ENCODE measurements around the gene HMG20A.
A peak's percentile ranks its signal among the peaks of the same experiment; 100 is the strongest.

HMG20A gene

GRCh38 chr15:77503240-77503639 is 82.6 kb downstream of the HMG20A start:
- no peak for DNase-seq

GRCh38 chr15:77503764-77504163 is 83.1 kb downstream of the HMG20A start:
- DNase-seq = no peak

- DNase-seq = peak; percentile 55
These were observed 83.6 kb downstream of the HMG20A start for GRCh38 chr15:77504306-77504705.

GRCh38 chr15:77504871-77505270 is 84.2 kb downstream of the HMG20A start:
- no peak for DNase-seq

- DNase-seq = no peak
These were observed 84.9 kb downstream of the HMG20A start for GRCh38 chr15:77505556-77505955.

- DNase-seq = peak; percentile 15
These were observed 85.8 kb downstream of the HMG20A start for GRCh38 chr15:77506311-77507142.

GRCh38 chr15:77507143-77507897 is 86.6 kb downstream of the HMG20A start:
- no peak for DNase-seq

GRCh38 chr15:77507911-77508310 is 87.2 kb downstream of the HMG20A start:
- no peak for DNase-seq

GRCh38 chr15:77508541-77509243 is 88.0 kb downstream of the HMG20A start:
- DNase-seq = no peak

GRCh38 chr15:77510066-77511057 is 89.7 kb downstream of the HMG20A start:
- peak; percentile 60 for DNase-seq

- DNase-seq = no peak
These were observed 91.2 kb downstream of the HMG20A start for GRCh38 chr15:77511869-77512268.

GRCh38 chr15:77513226-77513625 is 92.5 kb downstream of the HMG20A start:
- no peak for DNase-seq

- peak; percentile 36 for DNase-seq
These were observed 94.1 kb downstream of the HMG20A start for GRCh38 chr15:77514641-77515402.

GRCh38 chr15:77515613-77516012 is 94.9 kb downstream of the HMG20A start:
- no peak for DNase-seq

GRCh38 chr15:77516076-77516475 is 95.4 kb downstream of the HMG20A start:
- no peak for DNase-seq

- no peak for DNase-seq
These were observed 96.1 kb downstream of the HMG20A start for GRCh38 chr15:77516786-77517185.

- DNase-seq = no peak
These were observed 96.9 kb downstream of the HMG20A start for GRCh38 chr15:77517579-77517978.

- DNase-seq = no peak
These were observed 97.8 kb downstream of the HMG20A start for GRCh38 chr15:77518458-77518857.

GRCh38 chr15:77519540-77519939 is 98.9 kb downstream of the HMG20A start:
- DNase-seq = peak; percentile 63

- DNase-seq = no peak
These were observed 100.5 kb downstream of the HMG20A start for GRCh38 chr15:77521206-77521605.

- DNase-seq = peak; percentile 99
These were observed 104.7 kb downstream of the HMG20A start for GRCh38 chr15:77525400-77525811.

Measured in NCI-H82 (cell line).